Left renal cortex interstitium (tissue), 4 donors: ENCODE data around the gene PPARG. TPM values are rescaled to one million over a fixed set of nuclear protein-coding genes. Genes with fewer than 3 reads are reported as not detected.

Source experiments
- DNase-seq, 4 donors: peaks; one replicate each; pipeline ENCODE4 v3.0.0-alpha.2; 2013; ENCODE audit warnings: low read depth in 4 of 4, low spot score in 2 of 4, missing footprints in 1 of 4
- polyA plus RNA-seq, 4 donors: library from polyadenylated mRNA; unstranded; fragments of 120-200 nt; gene quantifications; one replicate each; pipeline ENCODE4 v1.2.1, GENCODE V29; 2013; ENCODE audit not compliant: insufficient read length in 4 of 4

PPARG gene
- polyA plus RNA-seq, 4 donors: 22.6 to 29.5 (median 27.5) TPM

DNA sequence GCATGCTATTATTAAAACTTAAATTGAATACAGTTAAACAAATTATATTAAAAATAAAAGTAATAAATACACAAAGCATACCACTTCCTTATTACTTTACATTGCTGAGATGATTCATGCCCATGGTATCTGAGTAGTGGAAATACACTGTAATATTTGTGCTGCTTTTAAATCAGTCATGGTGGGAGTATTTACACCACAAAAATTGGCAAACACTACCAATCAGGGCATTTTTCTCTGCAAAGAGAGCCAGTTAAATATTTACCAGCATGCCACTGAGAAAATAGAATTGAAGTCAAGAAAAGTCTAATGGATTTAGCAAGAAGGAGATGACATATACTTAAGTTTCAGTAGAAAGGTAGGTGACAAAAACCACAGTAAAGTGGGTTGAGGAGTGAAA lies 19.6 kb downstream of the PPARG start:
- DNase-seq: no peak

DNA sequence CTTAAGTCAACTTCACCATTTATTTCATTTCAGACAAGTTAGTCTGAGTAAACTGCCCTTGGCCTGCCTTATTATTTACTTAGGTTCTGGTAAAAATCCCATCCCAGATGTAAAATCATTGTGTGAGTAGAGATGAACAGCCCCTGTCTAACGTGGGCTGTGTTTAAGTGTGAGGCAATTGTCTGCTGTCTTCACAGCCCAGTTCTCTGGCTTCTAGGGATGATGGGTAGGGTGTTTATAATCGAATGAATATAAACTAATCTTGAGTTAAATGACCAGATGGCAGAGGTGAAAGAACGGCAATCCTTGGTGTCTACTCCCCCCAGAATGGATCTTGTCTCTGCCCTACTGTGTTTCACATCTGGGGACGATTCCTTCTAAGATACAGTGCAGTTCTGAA lies 20.8 kb downstream of the PPARG start:
- DNase-seq: no peak

DNA sequence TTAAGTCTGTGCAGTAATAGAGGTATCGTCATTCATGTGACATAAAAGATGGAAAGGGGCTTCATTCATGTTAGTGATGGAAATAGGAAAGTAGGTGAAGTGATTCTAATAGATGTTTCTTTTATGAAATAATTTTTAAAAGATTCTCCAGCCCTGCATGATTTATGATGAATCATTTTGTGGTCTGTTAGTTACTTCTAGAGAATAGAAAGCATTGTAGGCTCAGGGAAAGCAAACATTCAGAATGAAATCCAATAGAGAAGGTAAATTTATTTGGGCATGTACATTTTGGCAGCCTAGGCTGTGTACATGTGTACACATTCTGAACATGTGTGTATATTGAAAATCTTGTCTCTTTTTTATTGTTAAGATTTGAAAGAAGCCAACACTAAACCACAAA lies 23.1 kb downstream of the PPARG start:
- no peak for DNase-seq

GRCh38 chr3:12313519-12313918 lies 24.6 kb downstream of the PPARG start:
- DNase-seq: no peak

GRCh38 chr3:12316253-12316652 lies 27.4 kb downstream of the PPARG start:
- no peak for DNase-seq

- no peak for DNase-seq
Observed at GRCh38 chr3:12316729-12317351, 28.0 kb downstream of the PPARG start.

- no peak for DNase-seq
Observed at GRCh38 chr3:12317914-12318313, 29.0 kb downstream of the PPARG start.

DNA sequence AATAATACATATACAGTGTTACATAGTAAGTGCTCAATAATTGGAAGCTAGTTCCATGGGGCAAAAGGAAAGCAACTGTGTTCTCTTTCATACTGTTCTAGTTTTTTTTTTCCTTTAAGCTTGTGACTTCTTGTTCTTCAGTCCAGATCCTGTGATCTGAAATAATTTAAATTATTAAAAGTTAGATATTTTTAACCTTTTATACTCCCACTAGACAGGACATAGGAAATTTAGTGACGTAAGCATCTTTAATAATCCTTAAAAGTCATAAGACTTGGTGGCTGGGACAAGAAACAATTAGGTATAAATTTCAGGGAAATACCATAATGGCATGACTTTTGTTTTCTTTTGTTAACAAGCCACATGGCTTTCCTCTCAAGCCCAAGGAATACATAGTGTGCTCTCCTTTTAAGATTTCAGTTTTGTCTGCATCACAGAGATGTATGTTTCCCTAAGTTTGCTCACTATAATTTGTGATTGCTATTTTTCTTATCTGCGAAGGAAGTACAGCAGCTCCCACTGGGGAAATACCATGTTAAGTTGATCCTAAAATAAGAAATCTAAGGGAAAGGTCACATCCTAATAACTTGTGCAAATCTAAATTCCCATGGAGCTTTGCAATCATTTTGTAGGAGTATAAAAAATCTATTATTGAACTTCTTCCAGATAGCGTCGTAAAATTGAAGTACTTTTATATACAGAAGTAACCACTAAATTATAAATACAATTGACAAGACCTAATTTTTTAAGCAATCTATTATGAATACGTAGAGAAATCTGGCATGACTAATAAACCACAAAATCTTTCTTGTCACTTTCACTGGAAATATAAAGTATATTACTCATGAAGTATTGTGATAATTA lies 30.1 kb downstream of the PPARG start:
- DNase-seq: peak in 1 of 4 donors; percentile 25

GRCh38 chr3:12321015-12321414 lies 32.1 kb downstream of the PPARG start:
- no peak for DNase-seq

DNA sequence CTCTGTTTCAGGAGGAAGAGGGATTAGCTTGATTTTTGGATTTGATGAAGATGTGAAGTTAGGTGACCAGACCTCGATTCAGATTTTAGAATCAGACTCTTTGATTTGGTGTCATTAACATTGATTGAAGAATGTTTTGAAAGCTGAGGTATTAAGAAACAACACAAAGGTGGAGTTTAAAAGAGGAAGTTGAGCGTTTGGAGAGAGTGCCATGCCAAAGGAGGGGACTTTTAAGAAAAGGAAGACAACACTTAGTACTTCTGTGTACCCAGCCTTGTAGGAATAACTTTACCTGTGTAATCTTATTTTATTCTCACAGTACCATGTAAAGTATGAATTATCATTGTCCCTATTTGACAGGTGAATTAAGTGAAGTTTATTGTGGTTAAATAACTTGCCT lies 34.4 kb downstream of the PPARG start:
- DNase-seq: no peak

GRCh38 chr3:12325586-12326515 lies 37.0 kb downstream of the PPARG start:
- DNase-seq: no peak

DNA sequence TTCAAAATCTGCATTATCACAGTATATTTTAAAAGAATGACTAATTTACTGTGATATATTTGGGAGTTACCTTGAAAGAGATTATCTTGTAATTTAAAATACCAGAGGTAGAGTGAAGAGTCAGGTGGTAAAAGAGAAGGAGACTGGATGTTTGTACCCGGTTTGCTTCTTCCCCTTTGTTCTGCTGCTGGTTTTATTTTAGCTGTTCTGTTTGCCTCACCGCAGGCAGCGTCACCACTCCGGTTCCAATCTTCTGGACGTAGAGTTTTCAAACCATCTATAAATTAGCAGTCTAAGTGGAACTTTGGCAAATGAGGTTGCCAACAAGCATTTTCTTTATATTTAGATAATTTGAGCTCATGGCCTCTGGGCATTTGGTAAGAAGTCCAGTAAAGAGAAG lies 38.2 kb downstream of the PPARG start:
- DNase-seq: no peak

- no peak for DNase-seq
Observed at GRCh38 chr3:12328132-12328836, 39.4 kb downstream of the PPARG start.

DNA sequence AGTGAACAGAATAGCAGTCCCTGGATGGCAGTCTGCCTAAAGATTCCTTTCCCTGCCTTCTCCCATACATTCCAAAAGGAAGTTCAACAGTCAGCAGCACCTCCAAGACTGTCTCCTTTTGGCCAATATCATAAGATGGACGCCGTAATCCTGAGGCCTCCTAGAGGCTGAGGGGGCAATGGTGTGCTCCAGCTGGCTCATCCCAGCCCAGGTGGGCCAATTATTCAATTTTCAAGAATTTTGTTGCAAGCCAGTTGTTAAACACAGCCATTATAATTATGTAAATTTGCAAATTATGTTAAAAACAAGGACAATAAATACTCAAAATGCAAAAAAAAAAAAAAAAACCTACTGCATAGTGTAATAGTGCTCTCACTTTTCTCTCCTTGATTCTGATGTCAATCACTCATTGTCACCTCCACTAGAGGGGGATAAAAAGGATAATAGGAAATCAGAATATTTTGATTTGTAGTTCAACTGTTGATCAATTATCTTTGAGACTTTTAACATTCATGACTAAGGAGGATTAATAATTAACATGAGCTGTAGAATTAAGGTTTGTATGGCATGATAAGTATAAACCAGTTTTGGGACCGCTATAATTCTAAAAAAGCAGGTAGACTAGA lies 40.1 kb downstream of the PPARG start:
- DNase-seq: no peak

DNA sequence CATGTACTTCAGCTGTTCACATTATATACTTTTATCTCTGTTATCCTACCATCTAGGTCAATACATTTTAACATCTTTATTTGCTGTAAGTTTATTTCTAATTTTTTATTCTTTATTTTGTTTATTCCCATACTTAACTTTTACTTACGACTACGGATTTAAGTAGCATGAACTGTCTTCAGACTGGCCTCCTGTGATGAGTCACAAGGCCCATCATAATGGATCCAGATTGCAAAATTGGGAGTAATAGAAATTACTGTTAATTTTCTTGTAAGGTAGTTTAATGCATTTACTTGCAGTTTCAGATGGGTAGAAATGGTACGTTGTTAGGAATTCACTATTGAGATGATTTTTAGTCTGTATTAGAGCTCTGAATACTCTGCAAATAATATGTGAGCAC lies 45.9 kb downstream of the PPARG start:
- DNase-seq: no peak

DNA sequence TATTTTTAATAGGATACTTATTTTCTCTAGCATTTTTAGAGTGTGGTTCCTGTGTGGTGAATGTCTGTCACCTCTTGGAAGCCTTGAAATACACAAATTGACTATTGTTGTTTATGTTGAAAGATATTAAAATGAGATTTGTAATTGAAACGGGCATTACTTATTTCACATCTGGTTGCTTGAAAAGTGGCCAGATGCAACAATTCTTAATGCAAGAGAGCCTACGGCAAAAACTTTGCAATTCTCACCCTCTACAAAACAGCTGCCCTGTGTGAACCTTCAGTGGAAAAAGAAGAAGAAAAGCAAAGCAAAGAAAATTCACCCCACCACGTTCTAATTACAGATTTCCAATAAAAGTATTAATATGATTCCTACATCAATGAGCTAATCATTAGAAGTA lies 46.6 kb downstream of the PPARG start:
- no peak for DNase-seq

- no peak for DNase-seq
Observed at GRCh38 chr3:12336099-12336498, 47.2 kb downstream of the PPARG start.

DNA sequence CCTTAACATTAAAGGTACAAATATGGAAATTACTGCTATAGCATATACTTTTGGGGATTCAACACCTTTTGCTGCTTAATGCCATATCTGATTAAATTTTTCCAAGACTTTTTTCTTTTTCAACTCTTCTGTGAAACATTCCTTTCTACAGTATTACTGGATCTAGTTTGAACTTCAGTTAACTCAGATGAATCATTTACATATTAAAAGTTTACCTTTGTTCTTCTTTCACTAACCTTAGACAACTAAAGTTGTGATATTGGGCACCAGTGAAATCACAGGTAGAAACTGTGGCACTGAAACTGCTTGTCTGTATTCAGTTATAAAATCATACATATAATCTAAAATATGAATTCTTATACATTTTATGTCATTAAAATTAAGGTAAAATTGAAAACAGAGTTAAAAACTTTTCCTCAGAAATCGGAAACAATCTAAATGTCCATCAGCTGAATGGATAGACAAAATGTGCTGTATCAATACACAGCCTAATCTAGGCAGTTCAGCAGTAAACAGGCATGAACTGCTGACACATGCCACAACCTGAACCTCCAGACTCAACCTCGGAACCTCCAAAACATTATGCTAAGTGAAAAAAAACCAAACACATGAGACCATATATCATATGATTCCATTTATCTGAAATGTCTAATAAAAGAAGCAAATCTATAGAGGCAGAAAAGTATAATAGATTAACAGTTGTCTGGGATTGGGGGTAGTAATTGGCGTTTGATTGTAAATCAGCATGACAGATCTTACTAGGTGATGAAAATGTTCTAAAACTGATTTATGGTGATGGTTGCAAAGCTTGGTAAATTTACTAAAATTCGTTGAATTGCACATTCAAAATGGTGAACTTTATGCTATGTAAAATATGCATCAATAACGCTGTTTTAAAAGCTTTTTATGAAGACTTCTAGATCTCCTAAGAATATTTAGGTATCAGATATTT lies 50.0 kb downstream of the PPARG start:
- no peak for DNase-seq
